C4-2B (cell line): ENCODE data around the gene ARID3B.

Experiments
- H3K27ac ChIP-seq: fragments of 450-650 bp; 2 replicates; pipeline ENCODE4 v1.5.1; 2017
- CTCF ChIP-seq: fragments of 450-650 bp; conservative IDR thresholded peaks from 2 replicates; pipeline ENCODE4 v1.5.1; 2017; ENCODE audit warnings: mild to moderate bottlenecking
- ZFX ChIP-seq: fragments of 450-650 bp; IDR thresholded peaks from 2 replicates; pipeline ENCODE4 v1.6.1; 2017

ARID3B gene

GRCh38 chr15:74543583-74543982, 2.6 kb downstream of the ARID3B start:
- no peak for TF ChIP-seq ZFX
- peak; percentile 55 for TF ChIP-seq CTCF
- H3K27ac ChIP-seq = no peak overlapping the region

DNA sequence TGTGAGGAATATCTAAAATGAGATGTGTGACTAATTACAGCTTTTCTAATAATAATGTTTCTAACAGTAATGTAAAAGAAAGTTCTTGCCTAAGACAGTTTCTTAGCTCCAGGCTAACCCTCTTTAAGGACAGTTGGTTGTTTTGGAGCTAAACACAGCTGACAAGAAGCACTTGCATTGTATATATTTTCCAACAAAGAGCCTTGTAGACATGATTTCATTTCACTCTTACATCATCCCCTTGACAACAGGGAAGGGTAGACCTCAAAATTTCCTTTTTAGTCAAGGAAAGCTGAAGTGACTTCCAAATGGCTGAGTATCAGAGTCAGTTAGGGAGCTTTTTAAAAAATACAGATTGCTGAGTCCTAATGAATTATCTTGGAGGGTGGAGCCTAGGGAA, 4.1 kb downstream of the ARID3B start:
- TF ChIP-seq ZFX = no peak
- no peak for TF ChIP-seq CTCF
- no peak overlapping the region for H3K27ac ChIP-seq

GRCh38 chr15:74545776-74546656, 5.0 kb downstream of the ARID3B start:
- no peak for TF ChIP-seq CTCF
- TF ChIP-seq ZFX = no peak
- H3K27ac ChIP-seq = no peak overlapping the region

GRCh38 chr15:74547616-74548015, 6.6 kb downstream of the ARID3B start:
- no peak overlapping the region for H3K27ac ChIP-seq

GRCh38 chr15:74548241-74548640, 7.2 kb downstream of the ARID3B start:
- H3K27ac ChIP-seq = no peak overlapping the region
- no peak for TF ChIP-seq CTCF
- no peak for TF ChIP-seq ZFX

More at GRCh38 chr15:74547616-74548015, 6.6 kb downstream of the ARID3B start:
- no peak for TF ChIP-seq ZFX
- no peak for TF ChIP-seq CTCF

- no peak overlapping the region for H3K27ac ChIP-seq
- no peak for TF ChIP-seq ZFX
- TF ChIP-seq CTCF = no peak
Measured at GRCh38 chr15:74549816-74550215, 8.8 kb downstream of the ARID3B start.

DNA sequence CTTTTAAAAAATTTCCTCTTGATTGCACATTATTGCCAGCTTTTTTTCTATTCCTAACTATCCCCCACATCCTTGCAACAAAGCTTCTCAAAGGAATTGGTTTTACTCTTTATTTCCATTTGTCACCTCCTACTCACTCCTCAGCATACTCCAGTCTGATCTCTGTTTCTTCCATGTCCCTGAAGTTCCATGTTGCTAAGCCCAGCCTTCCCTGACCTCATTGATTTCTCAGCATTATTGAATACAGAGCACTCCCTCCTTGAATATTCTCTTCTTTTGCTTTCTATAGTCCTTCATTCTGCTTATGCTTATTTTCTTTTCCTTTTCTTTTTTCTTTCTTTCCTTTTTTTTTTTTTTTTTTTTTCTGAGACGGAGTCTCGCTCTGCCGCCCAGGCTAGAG, 10.7 kb downstream of the ARID3B start:
- TF ChIP-seq ZFX (no peak), CTCF (no peak)
- no peak overlapping the region for H3K27ac ChIP-seq
